ENCODE measurements around the gene SYK.

- TF ChIP-seq CTCF (IDR thresholded peaks at IDR 0.05) (no peak), POLR2A (IDR thresholded peaks at IDR 0.05) (no peak)
Measured at GRCh38 chr9:90855208-90855902, 53.7 kb downstream of the SYK start.

All from vagina (tissue), 2 donors.